IMR-90 (cell line): ENCODE data around the gene RIMKLA. TPM values are rescaled to one million over a fixed set of nuclear protein-coding genes. Genes with fewer than 3 reads are reported as not detected.

ENCODE experiments used
- ATAC-seq: fragments of 200-7000 bp; cut with Tn5 transposase; 2 replicates; pipeline ENCODE4 v1.9.1; 2020; ENCODE audit warnings: low read depth, mild to moderate bottlenecking, moderate library complexity
- BruUV-seq: library from RNA; stranded (reverse); fragments of 400-500 nt; replicated peaks from 2 replicates; lab custom pipeline; 2021; lab: Mats Ljungman, UMichigan
- CTCF ChIA-PET: fragments of 300-600 bp; formaldehyde crosslinking; extraction: SDS; loops from one replicate; lab custom pipeline; 2021; ENCODE audit warnings: antibody characterized with exemption; lab: Yijun Ruan, JAX
- POLR2A ChIA-PET: fragments of 300-600 bp; sonication (Branson Sonifier 250); formaldehyde crosslinking; loops from one replicate; lab custom pipeline; 2022; ENCODE audit warnings: antibody characterized with exemption; ENCODE audit not compliant: unreplicated experiment; lab: Charles Lee
- DNase-seq: peaks from one replicate; pipeline ENCODE4 v3.0.0; 2013
- H2AFZ ChIP-seq: replicated peaks from 2 replicates; pipeline ENCODE3; 2013; ENCODE audit warnings: low read length, mild to moderate bottlenecking; ENCODE audit not compliant: poor library complexity
- H2AK5ac ChIP-seq: 2 replicates; pipeline ENCODE4 v1.6.1; 2013; ENCODE audit warnings: low read depth, low read length, inconsistent platforms
- H2AK9ac ChIP-seq: replicated peaks from 2 replicates; pipeline ENCODE3; 2013; ENCODE audit warnings: mild to moderate bottlenecking, low read depth, low read length, moderate library complexity; ENCODE audit not compliant: poor library complexity
- H2BK120ac ChIP-seq: 2 replicates; pipeline ENCODE4 v1.6.1; 2013; ENCODE audit warnings: low read depth, low read length, inconsistent platforms
- H2BK15ac ChIP-seq: 3 replicates; pipeline ENCODE4 v1.6.1; 2013; ENCODE audit warnings: low read depth, low read length, inconsistent platforms
- H2BK20ac ChIP-seq: 2 replicates; pipeline ENCODE4 v1.6.1; 2013; ENCODE audit warnings: low read depth, mild to moderate bottlenecking, inconsistent platforms, low read length, moderate library complexity
- H2BK5ac ChIP-seq: 2 replicates; pipeline ENCODE4 v1.6.1; 2013; ENCODE audit warnings: mild to moderate bottlenecking, low read depth, low read length, inconsistent platforms; ENCODE audit not compliant: poor library complexity, severe bottlenecking
- H3K14ac ChIP-seq: replicated peaks from 2 replicates; pipeline ENCODE4 v1.6.1; 2013; ENCODE audit warnings: low read depth, low read length, inconsistent platforms
- H3K18ac ChIP-seq: 2 replicates; pipeline ENCODE4 v1.6.1; 2013; ENCODE audit warnings: low read depth, low read length, control low read depth
- H3K23ac ChIP-seq: 2 replicates; pipeline ENCODE4 v1.6.1; 2013; ENCODE audit warnings: low read depth, low read length, inconsistent platforms
- H3K27ac ChIP-seq: 2 replicates; pipeline ENCODE4 v1.5.1; 2013; ENCODE audit warnings: mild to moderate bottlenecking, control low read depth, low read length; ENCODE audit not compliant: insufficient read depth
- H3K27me3 ChIP-seq: 2 replicates; pipeline ENCODE4 v1.6.1; 2013; ENCODE audit warnings: low read length; ENCODE audit not compliant: control insufficient read depth, insufficient read depth
- H3K36me3 ChIP-seq: 2 replicates; pipeline ENCODE4 v1.6.1; 2013; ENCODE audit warnings: low read length, mixed read lengths; ENCODE audit not compliant: control insufficient read depth, insufficient read depth
- H3K4ac ChIP-seq: 2 replicates; pipeline ENCODE4 v1.6.1; 2013; ENCODE audit warnings: low read depth, low read length, inconsistent platforms
- H3K4me1 ChIP-seq: 2 replicates; pipeline ENCODE4 v1.6.1; 2013; ENCODE audit warnings: low read length, mixed read lengths; ENCODE audit not compliant: control insufficient read depth, insufficient read depth
- H3K4me2 ChIP-seq: 2 replicates; pipeline ENCODE4 v1.6.1; 2013; ENCODE audit warnings: low read depth, mild to moderate bottlenecking, control low read depth, low read length, moderate library complexity
- H3K4me3 ChIP-seq: 2 replicates; pipeline ENCODE4 v1.5.1; 2013; ENCODE audit warnings: low read depth, mild to moderate bottlenecking, control low read depth, low read length, moderate library complexity; ENCODE audit not compliant: insufficient read depth
- H3K56ac ChIP-seq: 2 replicates; pipeline ENCODE4 v1.6.1; 2013; ENCODE audit warnings: low read length, inconsistent platforms; ENCODE audit not compliant: insufficient read depth; ENCODE audit errors: extremely low read depth
- H3K79me1 ChIP-seq, 2 experiments: 2 replicates each; pipeline ENCODE4 v1.6.1; 2013; ENCODE audit warnings: low read length in 2 of 2, inconsistent platforms in 1 of 2, low read depth in 1 of 2
- H3K9ac ChIP-seq: 2 replicates; pipeline ENCODE4 v1.6.1; 2013; ENCODE audit warnings: low read depth, low read length, control low read depth
- H3K9me1 ChIP-seq: 2 replicates; pipeline ENCODE4 v1.6.1; 2013; ENCODE audit warnings: low read length, inconsistent platforms; ENCODE audit not compliant: insufficient read depth
- H3K9me3 ChIP-seq: 2 replicates; pipeline ENCODE4 v1.6.1; 2013; ENCODE audit warnings: low read length; ENCODE audit not compliant: control insufficient read depth, insufficient read depth
- H4K20me1 ChIP-seq: 2 replicates; pipeline ENCODE4 v1.6.1; 2013; ENCODE audit warnings: low read length, inconsistent platforms; ENCODE audit not compliant: insufficient read depth
- H4K5ac ChIP-seq: 2 replicates; pipeline ENCODE4 v1.6.1; 2013; ENCODE audit warnings: mild to moderate bottlenecking, low read depth, low read length, control low read depth
- H4K8ac ChIP-seq, 2 experiments: 2 replicates each; pipeline ENCODE4 v1.6.1; 2013; ENCODE audit warnings: low read depth in 2 of 2, low read length in 2 of 2, control low read depth in 1 of 2, inconsistent platforms in 1 of 2
- H4K91ac ChIP-seq: 2 replicates; pipeline ENCODE4 v1.6.1; 2013; ENCODE audit warnings: low read depth, low read length, inconsistent platforms; ENCODE audit not compliant: insufficient read depth
- MAZ ChIP-seq: IDR thresholded peaks from 2 replicates; pipeline ENCODE4 v1.6.1; 2012; ENCODE audit warnings: low read depth, mild to moderate bottlenecking, low read length, improper control_type of control experiment, moderate library complexity, borderline replicate concordance
- RFX5 ChIP-seq: IDR thresholded peaks from 2 replicates; pipeline ENCODE4 v1.8.0; 2012; ENCODE audit warnings: low read depth, mild to moderate bottlenecking, low read length, moderate library complexity
- WGBS, 2 experiments: methylation state at CpG; one replicate each; pipeline versions ENCODE4 v1.1.5 to v1.1.7; 2013; ENCODE audit warnings: missing lambda C conversion rate in 2 of 2; ENCODE audit not compliant: insufficient read length in 1 of 2; ENCODE audit errors: extremely low coverage in 2 of 2; 5-methylcytosine and 5-hydroxymethylcytosine counted together
- dilution Hi-C: fragments of 300-500 bp; cut with HindIII; formaldehyde crosslinking; loops from one replicate; pipeline ENCODE4 v1.14.3; 2018; ENCODE audit warnings: low sequenced_read_pairs; ENCODE audit not compliant: unreplicated experiment
- in situ Hi-C: fragments of 300-500 bp; cut with MboI; formaldehyde crosslinking; loops from 3 replicates; pipeline ENCODE4 v1.14.3; 2019; ENCODE audit warnings: low sequenced_read_pairs, inconsistent platforms, mixed read lengths
- intact Hi-C: fragments of 100-400 bp; cut with micrococcal nuclease; formaldehyde crosslinking; loops from 2 replicates; pipeline ENCODE4 v1.10.0; 2022
- polyA plus RNA-seq, 3 experiments: library from polyadenylated mRNA; depleted of rRNA; stranded (reverse); fragments of >200 nt; gene quantifications; 2 replicates each; pipeline ENCODE4 v1.2.3, GENCODE V29; 2012; ENCODE audit warnings: low replicate concordance in 1 of 3
- total RNA-seq: library from RNA; depleted of rRNA; stranded (reverse); fragments of >200 nt; gene quantifications from 2 replicates; pipeline ENCODE4 v1.2.3, GENCODE V29; 2012

RIMKLA gene
- total and polyA plus RNA-seq, 2 of the 4 experiments (the other 2 are of a cell fraction): not detected

DNA sequence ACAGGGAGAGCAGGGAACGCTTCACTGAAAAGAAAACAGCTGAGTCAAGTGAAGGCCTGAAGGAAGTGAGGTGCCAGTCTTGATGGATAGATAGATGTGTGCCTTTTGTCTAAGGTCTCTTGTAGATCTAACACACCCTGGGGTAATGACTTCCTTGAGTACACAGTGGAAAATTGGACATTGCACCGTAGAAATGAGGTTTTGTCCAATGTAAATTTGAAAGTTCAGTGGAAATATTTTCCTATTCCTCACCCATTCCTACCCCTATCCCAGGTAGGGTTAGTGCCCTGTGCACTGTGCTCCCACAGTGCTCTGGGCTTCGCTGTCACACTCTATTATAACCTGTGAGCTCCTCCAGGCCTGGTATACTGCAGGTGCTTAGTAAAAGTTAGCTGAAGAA lies 50.9 kb downstream of the RIMKLA start:
- Histone ChIP-seq H2AK5ac (no peak overlapping the region), H3K23ac (no peak overlapping the region), H3K4me2 (no peak overlapping the region), H4K5ac (no peak overlapping the region), H2BK120ac (no peak overlapping the region), H3K4me1 (no peaks in the 10 kb centered on the region), H3K79me1 (no peaks in the 10 kb centered on the region), H3K27ac (no peak overlapping the region), H3K4ac (no peak overlapping the region), H3K4me3 (no peak overlapping the region), H3K18ac (no peak overlapping the region), H3K14ac (no peak overlapping the region), H3K56ac (no peak overlapping the region), H3K9me3 (no peaks in the 10 kb centered on the region), H3K9me1 (no peaks in the 10 kb centered on the region), H2BK15ac (no peak overlapping the region), H2BK20ac (no peak overlapping the region), H2AFZ (no peak overlapping the region), H4K20me1 (no peaks in the 10 kb centered on the region), H3K27me3 (peaks cover 7% of the 10 kb centered on the region), H3K36me3 (no peaks in the 10 kb centered on the region), H2BK5ac (no peak overlapping the region), H4K8ac (no peak overlapping the region), H3K9ac (no peak overlapping the region), H2AK9ac (no peak overlapping the region), H4K91ac (no peak overlapping the region)
- POLR2A ChIA-PET: no interaction called here
- WGBS, 2 experiments: no CpG with 5 or more reads among the region's 3 CpGs
- dilution Hi-C loops (no loop called here), in situ Hi-C loops (no loop called here), intact Hi-C loops (no loop called here)
- ATAC-seq (no peak), DNase-seq (no peak)
- TF ChIP-seq MAZ (no peak), RFX5 (no peak)
- CTCF ChIA-PET: interaction anchor here (0.5 kb wide), 1 partner anchor 65 kb away, joined by 3 read pairs; no protein-coding TSS in a partner anchor
- no TSS peak for BruUV-seq
